HCT116 (cell line): ENCODE results near the gene CDK10.

Source experiments
- RAD21 ChIP-seq: IDR thresholded peaks from 2 replicates; pipeline ENCODE4 v1.6.1; 2012; ENCODE audit warnings: low read depth, mild to moderate bottlenecking
- TF ChIP-seq, protein P1 (sequence below), 3 experiments: fragments of 200-600 bp in 1 of 3; sonication (generic) in 1 of 3; IDR thresholded peaks in 2 of 3; conservative IDR thresholded peaks in 1 of 3; 2 replicates each; pipeline ENCODE4 v1.5.1; 2012 to 2017; ENCODE audit warnings: low read depth in 2 of 3, low read length in 2 of 3, antibody characterized with exemption in 1 of 3, borderline replicate concordance in 1 of 3, control low read depth in 1 of 3, mild to moderate bottlenecking in 1 of 3, mixed read lengths in 1 of 3, mixed run types in 1 of 3, moderate library complexity in 1 of 3; ENCODE audit not compliant: insufficient read depth in 1 of 3
- TF ChIP-seq, protein P2 (sequence below): IDR thresholded peaks from 2 replicates; pipeline ENCODE4 v1.6.1; 2011; ENCODE audit warnings: mild to moderate bottlenecking, low read length, moderate library complexity; ENCODE audit not compliant: insufficient replicate concordance; ENCODE audit errors: extremely low read depth
- TF ChIP-seq, protein P3 (sequence below): IDR thresholded peaks from 2 replicates; pipeline ENCODE4 v1.6.1; 2012; ENCODE audit warnings: low read depth

DNA sequence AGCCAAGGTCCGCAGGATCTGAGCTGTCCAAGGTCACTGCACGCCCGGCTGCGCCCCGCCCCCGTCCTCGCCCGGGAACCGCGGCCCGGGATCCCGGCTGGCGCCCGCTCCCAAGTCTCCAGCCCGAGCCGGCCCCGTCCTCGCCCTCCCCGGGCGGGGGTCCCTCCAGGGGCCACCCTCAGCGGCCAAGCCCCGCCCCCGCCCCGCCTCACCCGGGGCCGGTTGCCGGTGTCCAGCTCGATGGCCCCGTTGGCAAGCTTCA, 34.0 kb downstream of the CDK10 start:
- TF ChIP-seq, protein P1, sequence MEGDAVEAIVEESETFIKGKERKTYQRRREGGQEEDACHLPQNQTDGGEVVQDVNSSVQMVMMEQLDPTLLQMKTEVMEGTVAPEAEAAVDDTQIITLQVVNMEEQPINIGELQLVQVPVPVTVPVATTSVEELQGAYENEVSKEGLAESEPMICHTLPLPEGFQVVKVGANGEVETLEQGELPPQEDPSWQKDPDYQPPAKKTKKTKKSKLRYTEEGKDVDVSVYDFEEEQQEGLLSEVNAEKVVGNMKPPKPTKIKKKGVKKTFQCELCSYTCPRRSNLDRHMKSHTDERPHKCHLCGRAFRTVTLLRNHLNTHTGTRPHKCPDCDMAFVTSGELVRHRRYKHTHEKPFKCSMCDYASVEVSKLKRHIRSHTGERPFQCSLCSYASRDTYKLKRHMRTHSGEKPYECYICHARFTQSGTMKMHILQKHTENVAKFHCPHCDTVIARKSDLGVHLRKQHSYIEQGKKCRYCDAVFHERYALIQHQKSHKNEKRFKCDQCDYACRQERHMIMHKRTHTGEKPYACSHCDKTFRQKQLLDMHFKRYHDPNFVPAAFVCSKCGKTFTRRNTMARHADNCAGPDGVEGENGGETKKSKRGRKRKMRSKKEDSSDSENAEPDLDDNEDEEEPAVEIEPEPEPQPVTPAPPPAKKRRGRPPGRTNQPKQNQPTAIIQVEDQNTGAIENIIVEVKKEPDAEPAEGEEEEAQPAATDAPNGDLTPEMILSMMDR (IDR thresholded peaks at IDR 0.05 in 2 of 3, conservative IDR thresholded peaks at IDR 0.05 in 1 of 3; ENCODE audit: borderline replicate concordance in 1 of 3, insufficient read depth in 1 of 3, low read depth in 2 of 3, low read length in 2 of 3), result no peak
- TF ChIP-seq, protein P2, sequence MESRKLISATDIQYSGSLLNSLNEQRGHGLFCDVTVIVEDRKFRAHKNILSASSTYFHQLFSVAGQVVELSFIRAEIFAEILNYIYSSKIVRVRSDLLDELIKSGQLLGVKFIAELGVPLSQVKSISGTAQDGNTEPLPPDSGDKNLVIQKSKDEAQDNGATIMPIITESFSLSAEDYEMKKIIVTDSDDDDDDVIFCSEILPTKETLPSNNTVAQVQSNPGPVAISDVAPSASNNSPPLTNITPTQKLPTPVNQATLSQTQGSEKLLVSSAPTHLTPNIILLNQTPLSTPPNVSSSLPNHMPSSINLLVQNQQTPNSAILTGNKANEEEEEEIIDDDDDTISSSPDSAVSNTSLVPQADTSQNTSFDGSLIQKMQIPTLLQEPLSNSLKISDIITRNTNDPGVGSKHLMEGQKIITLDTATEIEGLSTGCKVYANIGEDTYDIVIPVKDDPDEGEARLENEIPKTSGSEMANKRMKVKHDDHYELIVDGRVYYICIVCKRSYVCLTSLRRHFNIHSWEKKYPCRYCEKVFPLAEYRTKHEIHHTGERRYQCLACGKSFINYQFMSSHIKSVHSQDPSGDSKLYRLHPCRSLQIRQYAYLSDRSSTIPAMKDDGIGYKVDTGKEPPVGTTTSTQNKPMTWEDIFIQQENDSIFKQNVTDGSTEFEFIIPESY, result no peak
- TF ChIP-seq, protein P3, sequence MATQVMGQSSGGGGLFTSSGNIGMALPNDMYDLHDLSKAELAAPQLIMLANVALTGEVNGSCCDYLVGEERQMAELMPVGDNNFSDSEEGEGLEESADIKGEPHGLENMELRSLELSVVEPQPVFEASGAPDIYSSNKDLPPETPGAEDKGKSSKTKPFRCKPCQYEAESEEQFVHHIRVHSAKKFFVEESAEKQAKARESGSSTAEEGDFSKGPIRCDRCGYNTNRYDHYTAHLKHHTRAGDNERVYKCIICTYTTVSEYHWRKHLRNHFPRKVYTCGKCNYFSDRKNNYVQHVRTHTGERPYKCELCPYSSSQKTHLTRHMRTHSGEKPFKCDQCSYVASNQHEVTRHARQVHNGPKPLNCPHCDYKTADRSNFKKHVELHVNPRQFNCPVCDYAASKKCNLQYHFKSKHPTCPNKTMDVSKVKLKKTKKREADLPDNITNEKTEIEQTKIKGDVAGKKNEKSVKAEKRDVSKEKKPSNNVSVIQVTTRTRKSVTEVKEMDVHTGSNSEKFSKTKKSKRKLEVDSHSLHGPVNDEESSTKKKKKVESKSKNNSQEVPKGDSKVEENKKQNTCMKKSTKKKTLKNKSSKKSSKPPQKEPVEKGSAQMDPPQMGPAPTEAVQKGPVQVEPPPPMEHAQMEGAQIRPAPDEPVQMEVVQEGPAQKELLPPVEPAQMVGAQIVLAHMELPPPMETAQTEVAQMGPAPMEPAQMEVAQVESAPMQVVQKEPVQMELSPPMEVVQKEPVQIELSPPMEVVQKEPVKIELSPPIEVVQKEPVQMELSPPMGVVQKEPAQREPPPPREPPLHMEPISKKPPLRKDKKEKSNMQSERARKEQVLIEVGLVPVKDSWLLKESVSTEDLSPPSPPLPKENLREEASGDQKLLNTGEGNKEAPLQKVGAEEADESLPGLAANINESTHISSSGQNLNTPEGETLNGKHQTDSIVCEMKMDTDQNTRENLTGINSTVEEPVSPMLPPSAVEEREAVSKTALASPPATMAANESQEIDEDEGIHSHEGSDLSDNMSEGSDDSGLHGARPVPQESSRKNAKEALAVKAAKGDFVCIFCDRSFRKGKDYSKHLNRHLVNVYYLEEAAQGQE, result no peak
- TF ChIP-seq RAD21, result no peak
